LNCaP clone FGC (cell line): ENCODE measurements around the gene EPHB1.

Source experiments
- DNase-seq: peaks from one replicate; pipeline ENCODE4 v3.0.0-alpha.2; 2011; ENCODE audit warnings: low read depth
- H3K4me3 ChIP-seq: 2 replicates; pipeline ENCODE4 v1.5.1; 2011; ENCODE audit warnings: mild to moderate bottlenecking, low read depth, low read length, control low read depth
- TF ChIP-seq, protein P1 (sequence below): IDR thresholded peaks from 2 replicates; pipeline ENCODE4 v1.5.1; 2012; ENCODE audit warnings: mild to moderate bottlenecking; ENCODE audit not compliant: control insufficient read depth, insufficient read depth; ENCODE audit errors: extremely low read depth

EPHB1 gene

GRCh38 chr3:135301670-135302069 is 506.6 kb downstream of the EPHB1 start:
- DNase-seq = no peak
- no peak overlapping the region for H3K4me3 ChIP-seq
- TF ChIP-seq, protein P1, sequence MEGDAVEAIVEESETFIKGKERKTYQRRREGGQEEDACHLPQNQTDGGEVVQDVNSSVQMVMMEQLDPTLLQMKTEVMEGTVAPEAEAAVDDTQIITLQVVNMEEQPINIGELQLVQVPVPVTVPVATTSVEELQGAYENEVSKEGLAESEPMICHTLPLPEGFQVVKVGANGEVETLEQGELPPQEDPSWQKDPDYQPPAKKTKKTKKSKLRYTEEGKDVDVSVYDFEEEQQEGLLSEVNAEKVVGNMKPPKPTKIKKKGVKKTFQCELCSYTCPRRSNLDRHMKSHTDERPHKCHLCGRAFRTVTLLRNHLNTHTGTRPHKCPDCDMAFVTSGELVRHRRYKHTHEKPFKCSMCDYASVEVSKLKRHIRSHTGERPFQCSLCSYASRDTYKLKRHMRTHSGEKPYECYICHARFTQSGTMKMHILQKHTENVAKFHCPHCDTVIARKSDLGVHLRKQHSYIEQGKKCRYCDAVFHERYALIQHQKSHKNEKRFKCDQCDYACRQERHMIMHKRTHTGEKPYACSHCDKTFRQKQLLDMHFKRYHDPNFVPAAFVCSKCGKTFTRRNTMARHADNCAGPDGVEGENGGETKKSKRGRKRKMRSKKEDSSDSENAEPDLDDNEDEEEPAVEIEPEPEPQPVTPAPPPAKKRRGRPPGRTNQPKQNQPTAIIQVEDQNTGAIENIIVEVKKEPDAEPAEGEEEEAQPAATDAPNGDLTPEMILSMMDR = no peak

DNA sequence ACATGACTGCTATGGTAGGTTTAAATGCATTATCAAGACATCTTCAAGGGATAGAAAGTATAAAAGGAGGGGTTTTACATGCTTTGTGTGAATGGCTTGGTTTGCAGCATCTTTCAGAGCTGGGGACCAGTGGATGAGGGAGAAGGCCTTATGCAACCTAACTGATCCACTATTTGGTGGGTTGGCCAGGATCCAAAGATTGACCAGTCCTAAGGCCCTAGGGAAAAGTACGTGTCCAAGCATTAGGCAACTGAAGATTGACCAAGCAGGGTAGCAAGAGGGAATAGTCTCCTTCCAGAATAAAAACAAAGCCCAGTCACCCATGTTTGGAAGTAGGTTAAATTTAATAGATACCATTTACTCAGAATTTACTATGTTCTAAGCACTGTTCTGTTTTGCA is 509.3 kb downstream of the EPHB1 start:
- H3K4me3 ChIP-seq = no peak overlapping the region
- no peak for DNase-seq
- TF ChIP-seq, protein P1 = no peak
